HepG2 (cell line): ENCODE results near the gene ACTR3. TPM values are rescaled to one million over a fixed set of nuclear protein-coding genes. Genes with fewer than 3 reads are reported as not detected.
A peak's percentile ranks its signal among the peaks of the same experiment; 100 is the strongest.

Source experiments
- DBP ChIP-seq: sonication (generic); formaldehyde crosslinking; IDR thresholded peaks from 2 replicates; pipeline ENCODE4 v1.4.0; 2020; ENCODE audit warnings: missing genetic modification reagents; ENCODE audit errors: not compliant biosample characterization
- DPF2 ChIP-seq: sonication (generic); formaldehyde crosslinking; IDR thresholded peaks from 2 replicates; pipeline ENCODE4 v1.4.0; 2020; ENCODE audit warnings: mild to moderate bottlenecking, low read depth, missing genetic modification reagents, borderline replicate concordance
- FOSL1 ChIP-seq: sonication (generic); formaldehyde crosslinking; IDR thresholded peaks from 2 replicates; pipeline ENCODE4 v1.9.0; 2021; ENCODE audit warnings: missing genetic modification reagents, borderline replicate concordance
- HNF1B ChIP-seq: sonication (generic); formaldehyde crosslinking; IDR thresholded peaks from 2 replicates; pipeline ENCODE4 v1.5.1; 2020; ENCODE audit warnings: mild to moderate bottlenecking, moderate library complexity, missing genetic modification reagents
- HNRNPLL ChIP-seq: fragments of 200-400 bp; formaldehyde crosslinking; IDR thresholded peaks from 2 replicates; pipeline ENCODE4 v1.6.1; 2017; ENCODE audit warnings: mild to moderate bottlenecking, low read depth, low read length; ENCODE audit not compliant: poor library complexity, severe bottlenecking
- KLF15 ChIP-seq: sonication (generic); formaldehyde crosslinking; IDR thresholded peaks from 2 replicates; pipeline ENCODE4 v1.8.1; 2023; ENCODE audit warnings: borderline replicate concordance, mild to moderate bottlenecking, inconsistent platforms, missing genetic modification reagents, mixed read lengths
- MXD4 ChIP-seq: IDR thresholded peaks from 2 replicates; pipeline ENCODE4 v1.6.1; 2016; ENCODE audit warnings: mild to moderate bottlenecking, missing biosample characterization, missing genetic modification reagents
- MYC ChIP-seq: sonication (generic); formaldehyde crosslinking; IDR thresholded peaks from 2 replicates; pipeline ENCODE4 v1.9.0; 2021; ENCODE audit warnings: missing genetic modification reagents, borderline replicate concordance
- NCOA1 ChIP-seq: sonication (generic); formaldehyde crosslinking; IDR thresholded peaks from 2 replicates; pipeline ENCODE4 v1.9.0; 2021; ENCODE audit warnings: missing genetic modification reagents
- REL ChIP-seq: sonication (generic); formaldehyde crosslinking; conservative IDR thresholded peaks from 2 replicates; pipeline ENCODE4 v1.8.0; 2022; ENCODE audit warnings: mild to moderate bottlenecking, missing genetic modification reagents, moderate library complexity
- RFXANK ChIP-seq: IDR thresholded peaks from 2 replicates; pipeline ENCODE4 v1.6.1; 2016
- RNF2 ChIP-seq: fragments of 450-650 bp; conservative IDR thresholded peaks from 2 replicates; pipeline ENCODE4 v1.6.1; 2016; ENCODE audit warnings: low read depth
- SOX5 ChIP-seq: IDR thresholded peaks from 2 replicates; pipeline ENCODE4 v1.6.1; 2016; ENCODE audit warnings: borderline replicate concordance
- SP5 ChIP-seq: IDR thresholded peaks from 2 replicates; pipeline ENCODE4 v1.6.1; 2016; ENCODE audit warnings: low read depth, borderline replicate concordance
- U2AF2 ChIP-seq: fragments of 200-400 bp; formaldehyde crosslinking; IDR thresholded peaks from 2 replicates; pipeline ENCODE4 v1.6.1; 2017; ENCODE audit warnings: low read depth, mild to moderate bottlenecking, low read length
- ZBTB46 ChIP-seq: sonication (generic); formaldehyde crosslinking; IDR thresholded peaks from 2 replicates; pipeline ENCODE4 v1.4.0; 2020; ENCODE audit warnings: mild to moderate bottlenecking, missing genetic modification reagents, borderline replicate concordance
- ZBTB8A ChIP-seq: sonication (generic); formaldehyde crosslinking; IDR thresholded peaks from 2 replicates; pipeline ENCODE4 v1.4.0; 2020; ENCODE audit warnings: mild to moderate bottlenecking, low read depth, missing genetic modification reagents, borderline replicate concordance
- ZNF558 ChIP-seq: sonication (generic); formaldehyde crosslinking; IDR thresholded peaks from 2 replicates; pipeline ENCODE4 v1.9.0; 2022; ENCODE audit warnings: mild to moderate bottlenecking, missing genetic modification reagents, borderline replicate concordance
- ZNF589 ChIP-seq: sonication (generic); formaldehyde crosslinking; conservative IDR thresholded peaks from 2 replicates; pipeline ENCODE4 v1.8.0; 2022; ENCODE audit warnings: mild to moderate bottlenecking, moderate library complexity, missing genetic modification reagents
- ZNF644 ChIP-seq: IDR thresholded peaks from 2 replicates; pipeline ENCODE4 v1.6.1; 2016; ENCODE audit warnings: low read depth
- ZNF781 ChIP-seq: sonication (generic); formaldehyde crosslinking; IDR thresholded peaks from 2 replicates; pipeline ENCODE4 v1.5.1; 2020; ENCODE audit warnings: borderline replicate concordance, mild to moderate bottlenecking, missing genetic modification reagents; ENCODE audit errors: not compliant biosample characterization
- ZSCAN30 ChIP-seq: sonication (generic); formaldehyde crosslinking; IDR thresholded peaks from 2 replicates; pipeline ENCODE4 v1.5.0; 2020; ENCODE audit warnings: mild to moderate bottlenecking, missing genetic modification reagents
- polyA plus RNA-seq, 8 experiments: library from polyadenylated mRNA; depleted of rRNA in 3 of 8; stranded (reverse) in 7 of 8; unstranded in 1 of 8; fragments of >200 nt; fragmentation: Illumina TruSeq in 4 of 8; extraction: Trizol in 4 of 8; gene quantifications; 2 replicates each; pipeline versions ENCODE4 v1.2.1 to v1.2.3, GENCODE V29; 2011 to 2016; ENCODE audit warnings: low read depth in 4 of 8, missing spikeins in 1 of 8, mixed read lengths in 1 of 8; ENCODE audit not compliant: insufficient read depth in 1 of 8
- total RNA-seq, 5 experiments: library from RNA; depleted of rRNA; stranded (reverse); fragments of >200 nt; fragmentation: Illumina TruSeq; extraction: Trizol; gene quantifications; 2 replicates each; pipeline ENCODE4 v1.2.3, GENCODE V29; 2016; ENCODE audit warnings: low read depth in 1 of 5
- TF ChIP-seq, protein P1 (sequence below): sonication (generic); formaldehyde crosslinking; IDR thresholded peaks from 2 replicates; pipeline ENCODE4 v1.4.0; 2020; ENCODE audit warnings: missing genetic modification reagents

The ACTR3 gene
- total and polyA plus RNA-seq, 2 of the 13 experiments (the other 11 are each of a cell fraction or from before 2014, with no cell fraction given) = 123 to 225 TPM

GRCh38 chr2:113977060-113977659 lies 87.3 kb downstream of the ACTR3 start (continued):
- TF ChIP-seq ZBTB46 (CRISPR knock-in tag) (peak; percentile 35; the same call in 1 of the 2 replicates), SOX5 (CRISPR knock-in tag) (no peak), ZNF558 (CRISPR knock-in tag) (no peak; the same call in 1 of the 2 replicates), KLF15 (CRISPR knock-in tag) (no peak), MXD4 (CRISPR knock-in tag) (no peak), MYC (CRISPR knock-in tag) (peak; percentile 43; the same call in 1 of the 2 replicates), ZNF644 (CRISPR knock-in tag) (no peak), U2AF2 (no peak), REL (CRISPR knock-in tag) (no peak), ZBTB8A (CRISPR knock-in tag) (no peak), FOSL1 (CRISPR knock-in tag) (no peak), SP5 (CRISPR knock-in tag) (no peak), HNF1B (CRISPR knock-in tag) (no peak), RFXANK (no peak), DBP (CRISPR knock-in tag) (no peak), DPF2 (CRISPR knock-in tag) (no peak; the same call in 1 of the 2 replicates), ZNF781 (peak; percentile 84), NCOA1 (CRISPR knock-in tag) (no peak), ZSCAN30 (CRISPR knock-in tag) (no peak), HNRNPLL (no peak), RNF2 (no peak), ZNF589 (CRISPR knock-in tag) (no peak)
- TF ChIP-seq, protein P1, sequence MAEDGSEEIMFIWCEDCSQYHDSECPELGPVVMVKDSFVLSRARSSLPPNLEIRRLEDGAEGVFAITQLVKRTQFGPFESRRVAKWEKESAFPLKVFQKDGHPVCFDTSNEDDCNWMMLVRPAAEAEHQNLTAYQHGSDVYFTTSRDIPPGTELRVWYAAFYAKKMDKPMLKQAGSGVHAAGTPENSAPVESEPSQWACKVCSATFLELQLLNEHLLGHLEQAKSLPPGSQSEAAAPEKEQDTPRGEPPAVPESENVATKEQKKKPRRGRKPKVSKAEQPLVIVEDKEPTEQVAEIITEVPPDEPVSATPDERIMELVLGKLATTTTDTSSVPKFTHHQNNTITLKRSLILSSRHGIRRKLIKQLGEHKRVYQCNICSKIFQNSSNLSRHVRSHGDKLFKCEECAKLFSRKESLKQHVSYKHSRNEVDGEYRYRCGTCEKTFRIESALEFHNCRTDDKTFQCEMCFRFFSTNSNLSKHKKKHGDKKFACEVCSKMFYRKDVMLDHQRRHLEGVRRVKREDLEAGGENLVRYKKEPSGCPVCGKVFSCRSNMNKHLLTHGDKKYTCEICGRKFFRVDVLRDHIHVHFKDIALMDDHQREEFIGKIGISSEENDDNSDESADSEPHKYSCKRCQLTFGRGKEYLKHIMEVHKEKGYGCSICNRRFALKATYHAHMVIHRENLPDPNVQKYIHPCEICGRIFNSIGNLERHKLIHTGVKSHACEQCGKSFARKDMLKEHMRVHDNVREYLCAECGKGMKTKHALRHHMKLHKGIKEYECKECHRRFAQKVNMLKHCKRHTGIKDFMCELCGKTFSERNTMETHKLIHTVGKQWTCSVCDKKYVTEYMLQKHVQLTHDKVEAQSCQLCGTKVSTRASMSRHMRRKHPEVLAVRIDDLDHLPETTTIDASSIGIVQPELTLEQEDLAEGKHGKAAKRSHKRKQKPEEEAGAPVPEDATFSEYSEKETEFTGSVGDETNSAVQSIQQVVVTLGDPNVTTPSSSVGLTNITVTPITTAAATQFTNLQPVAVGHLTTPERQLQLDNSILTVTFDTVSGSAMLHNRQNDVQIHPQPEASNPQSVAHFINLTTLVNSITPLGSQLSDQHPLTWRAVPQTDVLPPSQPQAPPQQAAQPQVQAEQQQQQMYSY (CRISPR knock-in tag) = no peak
